Measurements from ENCODE around the gene AKAP1. TPM values are rescaled to one million over a fixed set of nuclear protein-coding genes. Genes with fewer than 3 reads are reported as not detected.
A peak's percentile ranks its signal among the peaks of the same experiment; 100 is the strongest.
"Not testable (repeated sequence)": the region's sequence is repeated elsewhere in the genome, so short reads cannot be mapped to it uniquely, and the experiment has no call there.

Gene AKAP1
- polyA plus RNA-seq, 1 donor (not counting 4 experiments of a cell fraction or from before 2014, with no cell fraction given) = 24.1 TPM

- H3K4me1 ChIP-seq (ENCODE audit: control insufficient read depth, extremely low read depth, insufficient read depth, low read length) = peaks cover 5% of the 10 kb centered on the region
- H3K36me3 ChIP-seq (ENCODE audit: control insufficient read depth in 2 of 2, extremely low read depth in 1 of 2, insufficient read depth in 2 of 2, low read length in 2 of 2) = no peaks in the 10 kb centered on the region
- H3K79me2 ChIP-seq (ENCODE audit: control insufficient read depth, insufficient read depth, low read length) = peaks cover 47% of the 10 kb centered on the region
- no peak for FAIRE-seq
- no peak for TF ChIP-seq EZH2 (IDR thresholded peaks at IDR 0.05; ENCODE audit: low read length)
- TF ChIP-seq, protein P1, sequence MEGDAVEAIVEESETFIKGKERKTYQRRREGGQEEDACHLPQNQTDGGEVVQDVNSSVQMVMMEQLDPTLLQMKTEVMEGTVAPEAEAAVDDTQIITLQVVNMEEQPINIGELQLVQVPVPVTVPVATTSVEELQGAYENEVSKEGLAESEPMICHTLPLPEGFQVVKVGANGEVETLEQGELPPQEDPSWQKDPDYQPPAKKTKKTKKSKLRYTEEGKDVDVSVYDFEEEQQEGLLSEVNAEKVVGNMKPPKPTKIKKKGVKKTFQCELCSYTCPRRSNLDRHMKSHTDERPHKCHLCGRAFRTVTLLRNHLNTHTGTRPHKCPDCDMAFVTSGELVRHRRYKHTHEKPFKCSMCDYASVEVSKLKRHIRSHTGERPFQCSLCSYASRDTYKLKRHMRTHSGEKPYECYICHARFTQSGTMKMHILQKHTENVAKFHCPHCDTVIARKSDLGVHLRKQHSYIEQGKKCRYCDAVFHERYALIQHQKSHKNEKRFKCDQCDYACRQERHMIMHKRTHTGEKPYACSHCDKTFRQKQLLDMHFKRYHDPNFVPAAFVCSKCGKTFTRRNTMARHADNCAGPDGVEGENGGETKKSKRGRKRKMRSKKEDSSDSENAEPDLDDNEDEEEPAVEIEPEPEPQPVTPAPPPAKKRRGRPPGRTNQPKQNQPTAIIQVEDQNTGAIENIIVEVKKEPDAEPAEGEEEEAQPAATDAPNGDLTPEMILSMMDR (optimal IDR thresholded peaks at IDR 0.05 in 1 of 3, IDR thresholded peaks at IDR 0.05 in 1 of 3, conservative IDR thresholded peaks at IDR 0.05 in 1 of 3; ENCODE audit: extremely low read depth in 1 of 3, insufficient read depth in 2 of 3, low read length in 3 of 3) = no peak
- no peaks in the 10 kb centered on the region for H3K9me1 ChIP-seq (ENCODE audit: control insufficient read depth, extremely low read depth, insufficient read depth, low read length)
- dilution Hi-C loops (cut with MboI; ENCODE audit: extremely low pct_ligation_motif_present, low sequenced_read_pairs) = no loop called here
- H2AFZ ChIP-seq (ENCODE audit: control insufficient read depth, low read length) = no peak overlapping the region
- H3K9ac ChIP-seq (ENCODE audit: control insufficient read depth, extremely low read depth, insufficient read depth, low read length) = no peak overlapping the region
- no peak for DNase-seq (ENCODE audit: low read depth, low spot score)
- H3K4me3 ChIP-seq (ENCODE audit: control insufficient read depth in 2 of 3, extremely low read depth in 1 of 3, insufficient read depth in 2 of 3, low read depth in 1 of 3, low read length in 3 of 3) = no peak overlapping the region
- peaks cover 12% of the 10 kb centered on the region for H4K20me1 ChIP-seq (ENCODE audit: control insufficient read depth, extremely low read depth, insufficient read depth, low read length)
- no peak overlapping the region for H3K27ac ChIP-seq (ENCODE audit: control insufficient read depth, insufficient read depth, low read length)
- H3K9me3 ChIP-seq (ENCODE audit: control insufficient read depth, low read depth, low read length) = no peaks in the 10 kb centered on the region
- H3K27me3 ChIP-seq (ENCODE audit: control insufficient read depth, extremely low read depth, insufficient read depth, low read length) = no peaks in the 10 kb centered on the region
- H3K4me2 ChIP-seq (ENCODE audit: control insufficient read depth, extremely low read depth, insufficient read depth, low read depth, low read length) = no peak overlapping the region
Measured at GRCh38 chr17:57102122-57102521, 17.1 kb downstream of the AKAP1 start.

DNA sequence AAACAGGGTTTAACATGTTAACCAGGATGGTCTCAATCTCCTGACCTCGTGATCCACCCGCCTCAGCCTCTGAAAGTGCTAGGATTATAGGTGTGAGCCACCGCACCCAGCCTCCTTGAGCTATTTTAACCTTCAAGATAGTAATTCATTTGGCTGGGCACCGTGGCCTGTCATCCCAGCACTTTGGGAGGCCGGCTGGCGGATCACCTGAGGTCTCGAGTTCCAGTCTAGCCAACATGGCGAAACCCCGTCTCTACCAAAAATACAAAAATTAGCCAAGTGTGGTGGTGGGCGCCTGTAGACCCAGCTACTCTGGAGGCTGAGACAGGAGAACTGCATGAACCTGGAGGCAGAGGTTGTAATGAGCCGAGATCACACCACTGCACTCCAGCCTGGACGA is 17.6 kb downstream of the AKAP1 start:
- H2AFZ ChIP-seq (ENCODE audit: control insufficient read depth, low read length); H3K4me1 ChIP-seq (ENCODE audit: control insufficient read depth, extremely low read depth, insufficient read depth, low read length); dilution Hi-C loops (cut with MboI; ENCODE audit: extremely low pct_ligation_motif_present, low sequenced_read_pairs); DNase-seq (ENCODE audit: low read depth, low spot score); H3K27me3 ChIP-seq (ENCODE audit: control insufficient read depth, extremely low read depth, insufficient read depth, low read length); H3K4me3 ChIP-seq (ENCODE audit: control insufficient read depth in 2 of 3, extremely low read depth in 1 of 3, insufficient read depth in 2 of 3, low read depth in 1 of 3, low read length in 3 of 3); FAIRE-seq; H3K4me2 ChIP-seq (ENCODE audit: control insufficient read depth, extremely low read depth, insufficient read depth, low read depth, low read length); H3K27ac ChIP-seq (ENCODE audit: control insufficient read depth, insufficient read depth, low read length); H3K9me1 ChIP-seq (ENCODE audit: control insufficient read depth, extremely low read depth, insufficient read depth, low read length); H3K36me3 ChIP-seq (ENCODE audit: control insufficient read depth in 2 of 2, extremely low read depth in 1 of 2, insufficient read depth in 2 of 2, low read length in 2 of 2); H3K9ac ChIP-seq (ENCODE audit: control insufficient read depth, extremely low read depth, insufficient read depth, low read length); H3K9me3 ChIP-seq (ENCODE audit: control insufficient read depth, low read depth, low read length): not testable (repeated sequence)
- Histone ChIP-seq H3K79me2 (ENCODE audit: control insufficient read depth, insufficient read depth, low read length) (peaks cover 43% of the 10 kb centered on the region), H4K20me1 (ENCODE audit: control insufficient read depth, extremely low read depth, insufficient read depth, low read length) (peaks cover 12% of the 10 kb centered on the region)

DNA sequence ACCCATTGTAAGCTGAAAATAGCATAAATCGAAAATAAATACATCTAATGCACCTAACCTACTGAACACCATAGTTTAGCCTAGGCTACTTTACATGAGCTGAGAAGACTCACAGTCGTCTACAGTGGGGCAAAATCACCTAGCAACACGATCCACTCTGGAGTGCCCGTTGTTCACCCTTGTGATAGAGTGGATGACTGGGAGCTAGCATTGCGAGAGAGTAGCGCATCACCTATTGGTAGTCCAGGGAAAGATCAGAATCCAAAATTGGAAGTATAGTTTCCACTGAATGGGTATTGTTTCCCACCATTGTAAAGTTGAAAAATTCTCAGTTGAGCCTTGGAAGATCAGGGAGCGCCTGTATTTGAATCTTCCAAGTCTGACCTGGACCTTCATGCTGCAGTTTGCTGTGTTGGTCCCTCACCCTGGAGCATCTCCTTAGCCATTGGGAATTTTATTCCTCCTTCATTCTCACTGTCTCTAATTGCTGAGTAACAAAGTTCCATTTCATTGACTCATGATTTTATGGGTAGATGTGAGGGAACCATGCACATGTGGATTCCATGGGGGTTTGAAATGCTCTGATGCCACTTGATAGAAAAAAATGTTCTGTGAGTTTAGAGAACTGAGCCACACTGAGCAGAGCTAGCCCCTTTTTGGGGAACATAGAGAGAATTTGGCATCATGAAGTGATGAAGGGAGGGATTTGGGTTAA is 19.6 kb downstream of the AKAP1 start:
- no peak overlapping the region for H3K4me3 ChIP-seq (ENCODE audit: control insufficient read depth in 2 of 3, extremely low read depth in 1 of 3, insufficient read depth in 2 of 3, low read depth in 1 of 3, low read length in 3 of 3)
- H3K9me3 ChIP-seq (ENCODE audit: control insufficient read depth, low read depth, low read length) = no peaks in the 10 kb centered on the region
- no peaks in the 10 kb centered on the region for H3K27me3 ChIP-seq (ENCODE audit: control insufficient read depth, extremely low read depth, insufficient read depth, low read length)
- H3K36me3 ChIP-seq (ENCODE audit: control insufficient read depth in 2 of 2, extremely low read depth in 1 of 2, insufficient read depth in 2 of 2, low read length in 2 of 2) = no peaks in the 10 kb centered on the region
- peaks cover 29% of the 10 kb centered on the region for H3K4me1 ChIP-seq (ENCODE audit: control insufficient read depth, extremely low read depth, insufficient read depth, low read length)
- FAIRE-seq (peak; percentile 34), DNase-seq (ENCODE audit: low read depth, low spot score) (no peak)
- peaks cover 3% of the 10 kb centered on the region for H4K20me1 ChIP-seq (ENCODE audit: control insufficient read depth, extremely low read depth, insufficient read depth, low read length)
- dilution Hi-C loops (cut with MboI; ENCODE audit: extremely low pct_ligation_motif_present, low sequenced_read_pairs) = no loop called here
- H3K27ac ChIP-seq (ENCODE audit: control insufficient read depth, insufficient read depth, low read length) = no peak overlapping the region
- no peak overlapping the region for H2AFZ ChIP-seq (ENCODE audit: control insufficient read depth, low read length)
- peaks cover 33% of the 10 kb centered on the region for H3K79me2 ChIP-seq (ENCODE audit: control insufficient read depth, insufficient read depth, low read length)
- H3K9me1 ChIP-seq (ENCODE audit: control insufficient read depth, extremely low read depth, insufficient read depth, low read length) = no peaks in the 10 kb centered on the region
- no peak overlapping the region for H3K4me2 ChIP-seq (ENCODE audit: control insufficient read depth, extremely low read depth, insufficient read depth, low read depth, low read length)
- no peak for TF ChIP-seq EZH2 (IDR thresholded peaks at IDR 0.05; ENCODE audit: low read length)
- TF ChIP-seq, protein P1 (optimal IDR thresholded peaks at IDR 0.05 in 1 of 3, IDR thresholded peaks at IDR 0.05 in 1 of 3, conservative IDR thresholded peaks at IDR 0.05 in 1 of 3; ENCODE audit: extremely low read depth in 1 of 3, insufficient read depth in 2 of 3, low read length in 3 of 3) = no peak
- no peak overlapping the region for H3K9ac ChIP-seq (ENCODE audit: control insufficient read depth, extremely low read depth, insufficient read depth, low read length)
